HG02678 (cell line): ENCODE results near the gene NGEF.
"Not testable (repeated sequence)": the region's sequence is repeated elsewhere in the genome, so short reads cannot be mapped to it uniquely, and the experiment has no call there.

Experiments used
- ATAC-seq: cut with Tn5 transposase; IDR thresholded peaks from one replicate; pipeline ENCODE4 v1.9.1; 2021; ENCODE audit warnings: mild to moderate bottlenecking, moderate library complexity; ENCODE audit not compliant: unreplicated experiment

The NGEF gene

DNA sequence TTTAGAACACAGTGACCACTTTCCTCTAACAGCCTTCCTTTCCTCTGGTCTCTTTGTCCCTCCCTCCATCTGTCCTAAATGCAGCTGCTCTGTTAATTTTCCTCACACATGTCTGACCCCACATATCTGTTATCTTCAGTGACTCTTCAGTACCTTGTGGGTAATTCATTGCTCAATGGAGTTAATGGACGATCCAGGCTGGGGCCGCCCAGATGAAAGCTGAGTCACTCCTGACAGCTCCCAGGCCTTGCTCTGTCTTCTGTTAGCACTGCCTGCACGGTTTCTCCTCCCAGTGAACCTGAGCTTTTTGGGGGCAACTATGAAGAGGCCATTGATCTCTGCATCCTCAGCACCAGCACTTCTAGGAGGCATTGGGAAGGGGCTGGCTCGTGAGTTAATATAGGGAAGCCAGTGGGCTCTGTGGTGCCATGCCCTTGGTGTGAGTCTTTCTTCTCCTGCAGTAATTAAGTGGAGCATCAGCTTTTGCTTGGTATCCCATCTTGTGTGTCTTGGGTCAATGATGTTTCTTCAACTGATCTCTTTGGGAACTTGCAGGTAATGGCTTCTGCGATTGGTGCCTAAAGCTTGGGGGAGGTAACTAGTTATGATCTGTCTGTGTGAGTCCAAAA, 75.7 kb downstream of the NGEF start:
- no peak for ATAC-seq

DNA sequence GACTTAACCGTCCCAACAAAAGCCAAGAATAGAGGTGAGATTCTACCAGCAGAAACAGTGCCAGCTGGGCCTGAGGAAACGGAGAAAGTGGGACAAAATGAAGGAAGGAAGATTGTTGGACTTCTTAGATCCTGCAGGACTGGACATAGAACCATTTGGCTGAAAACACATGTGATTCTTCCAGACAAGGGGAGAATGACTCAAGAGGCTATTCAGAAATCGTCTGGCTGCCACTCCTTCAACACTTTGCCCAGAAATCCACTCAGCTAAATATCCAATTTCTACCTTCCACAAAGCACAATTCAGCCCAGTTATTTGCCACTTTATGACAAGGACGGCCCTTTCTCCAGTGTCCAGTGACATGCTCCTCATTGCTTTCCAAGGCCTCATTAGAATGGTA, 81.4 kb downstream of the NGEF start:
- ATAC-seq: no peak

DNA sequence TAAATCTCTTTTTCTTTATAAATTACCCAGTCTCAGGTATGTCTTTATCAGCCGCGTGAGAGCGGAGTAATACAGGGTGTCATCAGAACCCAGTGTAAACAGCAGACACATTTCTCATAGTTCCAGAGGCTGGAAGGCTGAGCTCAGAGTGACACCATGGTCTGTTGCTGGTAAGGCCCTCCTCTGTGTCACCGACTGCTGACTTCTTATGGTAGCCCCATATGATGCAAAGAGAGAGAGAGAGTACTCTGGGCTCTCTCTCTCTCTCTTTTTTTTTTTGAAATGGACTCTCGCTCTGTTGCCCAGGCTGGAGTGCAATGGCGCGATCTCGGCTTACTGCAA, 83.0 kb downstream of the NGEF start:
- no peak for ATAC-seq

- no peak for ATAC-seq
Observed at GRCh38 chr2:232929303-232930058, 83.6 kb downstream of the NGEF start.

- ATAC-seq: no peak
Observed at GRCh38 chr2:232928551-232929302, 84.3 kb downstream of the NGEF start.

DNA sequence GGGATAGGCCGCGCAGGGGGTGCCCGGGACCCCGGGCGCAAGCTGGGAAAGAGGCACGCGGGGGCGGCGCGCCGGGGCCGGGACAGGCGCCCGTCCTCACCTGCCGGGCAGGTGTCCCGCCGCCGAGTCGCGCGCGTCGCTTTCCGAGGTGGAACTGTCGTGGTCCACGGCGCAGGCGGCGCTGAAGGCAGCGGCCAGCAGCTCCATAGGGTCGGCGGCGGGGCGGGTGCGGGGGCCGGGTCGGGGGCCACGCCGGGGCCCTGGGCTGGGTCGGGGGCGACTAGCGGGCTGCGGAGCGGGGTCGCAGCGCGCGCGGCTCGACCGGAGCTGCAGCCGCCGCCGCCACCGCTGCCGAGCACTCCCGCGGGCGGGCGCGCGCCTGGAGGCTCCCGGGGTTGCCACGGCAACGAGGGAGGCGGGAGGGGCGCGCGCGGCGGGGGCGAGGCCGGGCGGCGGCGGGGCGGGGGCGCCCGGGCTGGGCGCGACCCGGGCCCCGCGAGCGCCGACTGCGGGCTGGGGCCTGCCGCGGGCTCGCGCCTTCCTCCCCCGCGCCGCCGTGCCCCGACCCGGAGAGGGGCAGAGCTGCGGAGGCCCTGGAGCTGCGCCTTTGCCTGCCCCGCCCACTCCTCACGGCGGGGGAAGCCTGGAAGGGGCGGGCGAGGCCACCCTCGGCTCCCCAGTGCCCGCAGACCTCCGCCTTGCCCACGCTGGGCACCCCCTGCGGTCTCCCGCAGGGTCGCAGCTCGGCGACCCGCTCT, 85.1 kb downstream of the NGEF start:
- ATAC-seq: no peak

GRCh38 chr2:232927032-232927792, 85.8 kb downstream of the NGEF start:
- ATAC-seq: no peak

DNA sequence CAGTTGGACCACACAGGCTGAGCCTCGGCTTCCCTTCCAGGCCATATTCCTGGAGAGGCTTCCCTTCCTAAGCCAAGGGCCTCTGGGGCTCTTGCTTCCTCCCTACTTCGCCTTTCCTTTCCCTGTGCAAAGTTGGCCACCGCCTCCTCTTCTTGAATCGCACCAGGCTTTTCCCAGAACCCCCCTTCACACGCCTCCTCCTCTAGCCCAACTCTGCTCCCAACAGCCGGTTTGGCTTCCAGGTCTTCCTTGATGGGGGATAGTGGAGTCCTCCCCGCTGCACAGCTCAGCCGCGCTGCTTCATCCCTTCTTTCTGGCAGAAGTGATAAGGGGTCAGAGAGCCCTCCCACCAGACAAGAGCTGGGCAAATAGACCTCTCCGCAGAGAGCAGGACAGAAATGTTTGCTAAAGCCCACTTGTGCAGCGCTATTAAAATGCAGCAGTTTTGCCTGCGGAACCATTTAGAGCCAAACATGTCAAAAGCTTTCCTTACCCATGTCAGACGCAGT, 86.6 kb downstream of the NGEF start:
- ATAC-seq: no peak

GRCh38 chr2:232925821-232926156, 87.3 kb downstream of the NGEF start:
- ATAC-seq: no peak

DNA sequence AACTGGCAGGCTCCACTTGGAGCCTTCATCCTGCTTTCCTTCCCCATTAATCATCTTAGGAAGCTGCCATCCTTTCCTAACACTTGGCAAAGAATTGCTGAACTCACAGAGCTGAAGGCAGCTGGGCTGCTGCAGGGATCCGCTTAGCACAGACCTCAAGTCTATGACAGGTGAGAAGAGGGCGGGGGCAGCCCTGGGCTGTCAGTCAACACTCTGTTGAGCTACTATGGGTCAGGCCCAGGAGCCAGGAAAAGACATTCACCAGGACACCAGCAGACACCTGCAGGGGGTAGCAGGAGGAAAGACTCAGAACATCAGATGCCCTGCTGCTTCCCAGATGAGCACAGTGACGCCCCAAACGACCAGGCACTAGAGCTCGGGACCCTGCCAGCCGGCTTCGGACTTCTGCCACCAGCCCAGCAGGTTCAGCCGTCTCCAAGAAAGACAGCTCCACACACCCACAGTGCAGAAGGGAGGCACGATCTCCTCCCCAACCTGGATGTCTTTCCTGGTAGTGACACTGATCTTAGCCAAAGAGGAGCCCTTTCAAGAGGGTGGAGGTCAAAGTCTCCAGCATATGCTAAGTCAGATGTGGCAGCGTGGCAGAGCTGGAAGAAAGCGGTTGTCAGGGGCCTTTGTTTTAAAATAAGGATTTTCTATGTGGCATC, 87.8 kb downstream of the NGEF start:
- no peak for ATAC-seq

DNA sequence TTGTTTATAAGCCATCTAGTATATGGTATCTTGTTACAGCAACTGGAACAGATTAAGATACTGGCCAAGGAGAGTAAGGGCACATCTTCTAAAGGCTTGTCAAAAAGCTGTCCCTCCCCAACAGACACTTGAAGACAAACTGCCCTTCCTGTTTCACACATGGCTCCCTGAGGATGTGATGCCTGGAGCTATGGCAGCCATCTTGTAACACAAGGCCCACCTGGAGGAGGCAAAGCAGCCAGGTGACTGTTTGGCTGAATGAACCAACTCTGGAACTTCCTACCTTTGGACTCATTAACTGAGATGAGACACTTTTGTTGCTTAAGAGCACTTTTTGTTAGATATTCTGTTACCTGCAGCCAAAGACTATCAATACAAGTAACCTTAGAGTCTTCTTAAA, 88.6 kb downstream of the NGEF start:
- no peak for ATAC-seq

- no peak for ATAC-seq
Observed at GRCh38 chr2:232920760-232921159, 92.3 kb downstream of the NGEF start.

- ATAC-seq: no peak
Observed at GRCh38 chr2:232920055-232920454, 93.0 kb downstream of the NGEF start.

- no peak for ATAC-seq
Observed at GRCh38 chr2:232919141-232919540, 93.9 kb downstream of the NGEF start.

GRCh38 chr2:232913903-232914302, 99.2 kb downstream of the NGEF start:
- no peak for ATAC-seq

DNA sequence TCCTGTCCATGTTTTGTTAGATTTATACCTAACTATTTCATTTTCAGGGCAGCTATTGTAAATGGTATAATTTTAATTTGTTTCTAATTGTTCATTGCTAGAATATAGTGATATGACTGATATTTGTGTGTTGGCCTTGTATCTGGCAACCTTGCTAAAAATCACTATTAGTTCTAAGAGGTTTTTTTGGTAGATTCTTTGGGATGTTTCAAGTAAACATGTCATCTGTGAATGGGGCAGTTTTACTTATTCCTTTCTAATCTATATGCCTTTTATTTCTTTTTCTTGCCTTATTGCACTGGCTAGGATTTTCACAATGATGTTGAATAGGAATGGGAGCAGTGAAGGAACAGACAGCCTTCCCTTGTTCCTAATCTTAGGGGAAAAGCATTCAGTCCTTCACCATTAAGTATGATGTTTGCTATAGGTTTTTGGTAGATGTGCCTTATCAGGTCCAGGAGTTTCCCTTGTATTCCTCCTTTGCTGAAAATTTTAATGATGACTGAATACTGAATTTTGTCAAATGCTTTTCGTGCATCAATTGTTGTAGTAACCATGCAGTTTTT, 101.3 kb downstream of the NGEF start:
- ATAC-seq: no peak

DNA sequence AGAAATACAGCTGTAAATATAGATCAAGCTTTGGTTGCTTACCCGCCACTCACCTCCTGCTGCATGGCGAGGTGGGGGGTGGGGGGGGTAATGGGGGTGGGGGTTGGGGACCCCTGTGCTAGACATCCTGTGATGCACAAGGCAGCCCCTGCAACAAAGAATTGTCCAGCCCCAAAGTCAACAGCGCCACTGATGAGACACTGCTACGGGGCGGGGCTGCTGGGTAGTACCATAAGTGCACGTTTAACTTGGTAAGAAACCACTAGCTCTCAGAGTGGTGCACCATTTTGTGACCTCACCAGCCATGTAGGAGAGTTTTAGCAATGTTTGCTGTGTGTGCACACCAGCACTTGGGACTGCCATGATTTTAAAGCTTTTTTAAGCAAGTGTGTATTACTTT, 102.7 kb downstream of the NGEF start:
- no peak for ATAC-seq

- no peak for ATAC-seq
Observed at GRCh38 chr2:232908695-232909094, 104.4 kb downstream of the NGEF start.

DNA sequence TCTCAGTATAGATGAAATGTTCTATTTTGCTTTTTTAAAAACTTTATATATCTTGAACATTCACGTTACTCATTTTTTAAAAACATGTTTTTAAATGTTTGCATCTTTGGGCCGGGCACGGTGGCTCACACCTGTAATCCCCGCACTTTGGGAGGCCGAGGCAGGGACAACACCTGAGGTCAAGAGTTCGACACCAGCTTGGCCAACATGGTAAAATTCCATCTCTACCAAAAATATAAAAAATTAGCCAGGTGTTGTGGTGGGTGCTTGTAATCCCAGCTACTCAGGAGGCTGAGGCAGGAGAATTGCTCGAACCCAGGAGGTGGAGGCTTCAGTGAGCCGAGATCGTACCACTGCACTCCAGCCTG, 105.4 kb downstream of the NGEF start:
- not testable (repeated sequence) for ATAC-seq
